HG02588 (cell line): ENCODE data around the gene SLC12A1.
"Not testable (repeated sequence)": the region's sequence is repeated elsewhere in the genome, so short reads cannot be mapped to it uniquely, and the experiment has no call there.

ENCODE experiments used
- ATAC-seq: cut with Tn5 transposase; IDR thresholded peaks from one replicate; pipeline ENCODE4 v1.9.1; 2021; ENCODE audit warnings: mild to moderate bottlenecking, moderate library complexity; ENCODE audit not compliant: unreplicated experiment

SLC12A1 gene

GRCh38 chr15:48306639-48307038, 100.5 kb downstream of the SLC12A1 start:
- ATAC-seq: no peak

DNA sequence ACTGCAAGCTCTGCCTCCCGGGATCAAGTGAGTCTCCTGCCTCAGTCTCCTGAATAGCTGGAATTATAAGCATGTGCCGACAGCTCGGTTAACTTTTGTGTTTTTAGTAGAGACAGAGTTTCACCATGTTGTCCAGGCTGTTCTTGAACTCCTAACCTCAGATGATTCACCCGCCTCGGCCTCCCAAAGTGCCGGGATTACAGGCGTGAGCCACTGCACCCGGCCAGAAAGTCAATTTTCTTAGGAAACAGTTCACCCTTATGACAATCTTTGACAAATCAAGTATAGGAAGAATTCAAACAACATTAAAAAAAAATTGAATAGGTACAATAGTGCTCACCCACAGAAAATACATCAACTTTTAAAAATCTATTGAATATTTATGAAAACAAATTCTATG, 101.5 kb downstream of the SLC12A1 start:
- no peak for ATAC-seq

DNA sequence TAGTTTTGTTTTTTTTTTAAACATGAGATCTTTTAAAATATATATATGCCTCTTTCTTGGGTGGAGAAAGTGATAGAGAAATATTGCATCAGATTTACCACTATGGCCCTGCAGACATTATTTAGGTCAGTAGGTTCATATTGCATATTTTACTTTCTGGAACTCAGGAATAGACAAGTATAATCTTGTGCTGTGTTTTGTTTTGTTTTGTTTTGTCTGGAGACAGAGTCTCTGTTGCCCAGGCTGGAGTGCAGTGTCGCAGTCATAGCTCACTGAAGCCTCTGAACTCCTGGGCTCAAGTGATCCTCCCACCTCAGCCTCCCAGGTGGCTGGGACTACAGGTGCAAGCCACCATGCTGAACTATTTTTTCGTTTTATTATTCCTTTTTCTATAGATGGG, 103.6 kb downstream of the SLC12A1 start:
- ATAC-seq: no peak

GRCh38 chr15:48313216-48313615, 107.1 kb downstream of the SLC12A1 start:
- ATAC-seq: no peak

- no peak for ATAC-seq
Measured at GRCh38 chr15:48315041-48315440, 108.9 kb downstream of the SLC12A1 start.

DNA sequence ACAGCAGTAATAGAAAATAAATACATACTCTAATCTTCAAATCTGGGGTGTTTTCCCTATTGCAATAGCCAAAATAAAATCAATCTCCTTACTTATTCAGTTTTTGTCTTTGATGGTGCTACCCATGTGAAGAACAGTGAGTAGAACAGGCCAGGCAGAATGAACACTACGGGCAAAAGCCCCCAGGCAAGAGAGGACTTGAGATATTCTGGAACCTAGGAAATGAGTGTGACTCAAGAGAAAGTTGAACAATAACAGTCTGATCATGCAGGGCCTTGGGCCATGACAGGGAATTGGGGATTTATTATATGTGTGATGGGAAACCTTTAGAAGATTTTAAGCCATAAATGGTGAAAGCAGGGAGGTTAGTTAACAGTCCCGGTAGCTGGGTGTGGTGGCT, 111.1 kb downstream of the SLC12A1 start:
- ATAC-seq: no peak

DNA sequence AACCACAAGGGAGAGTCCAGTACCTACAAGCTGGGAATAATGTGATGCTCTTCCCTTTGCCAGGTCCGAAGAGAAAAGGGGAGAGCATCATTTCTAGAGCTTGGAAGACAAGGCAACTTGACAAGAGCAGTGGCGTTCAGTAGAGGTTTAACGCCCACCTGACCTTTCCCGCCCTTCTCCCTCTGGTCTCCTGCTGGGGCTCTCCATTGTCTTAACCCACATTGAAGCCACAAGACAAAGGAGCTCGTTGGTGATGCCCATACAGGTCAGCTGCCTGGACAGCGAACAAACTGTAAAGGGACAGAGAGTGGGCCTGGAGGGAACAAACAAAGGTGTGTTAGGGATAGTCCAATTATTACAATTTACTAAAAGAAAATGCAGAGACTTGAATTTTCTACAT, 112.0 kb downstream of the SLC12A1 start:
- no peak for ATAC-seq

GRCh38 chr15:48323294-48323693, 117.2 kb downstream of the SLC12A1 start:
- ATAC-seq: no peak

DNA sequence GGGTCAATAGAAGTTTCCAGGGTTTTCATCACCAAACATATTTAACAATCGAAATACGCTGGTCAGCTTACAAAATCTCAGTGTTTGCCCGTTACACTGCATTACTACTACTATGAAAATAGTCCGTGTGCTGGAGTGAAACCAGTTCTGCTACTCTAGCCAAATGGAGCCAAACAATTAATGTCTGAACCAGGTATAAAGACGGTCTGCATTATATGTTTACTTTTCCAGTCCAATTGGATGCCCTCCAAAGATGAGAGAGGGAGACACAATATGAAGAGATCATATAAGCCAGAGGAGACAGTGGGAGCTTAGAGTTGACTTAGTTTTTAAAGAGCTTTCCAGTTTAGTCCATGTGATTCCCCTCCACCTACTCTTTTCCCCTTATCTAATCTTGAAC, 118.8 kb downstream of the SLC12A1 start:
- ATAC-seq: no peak

DNA sequence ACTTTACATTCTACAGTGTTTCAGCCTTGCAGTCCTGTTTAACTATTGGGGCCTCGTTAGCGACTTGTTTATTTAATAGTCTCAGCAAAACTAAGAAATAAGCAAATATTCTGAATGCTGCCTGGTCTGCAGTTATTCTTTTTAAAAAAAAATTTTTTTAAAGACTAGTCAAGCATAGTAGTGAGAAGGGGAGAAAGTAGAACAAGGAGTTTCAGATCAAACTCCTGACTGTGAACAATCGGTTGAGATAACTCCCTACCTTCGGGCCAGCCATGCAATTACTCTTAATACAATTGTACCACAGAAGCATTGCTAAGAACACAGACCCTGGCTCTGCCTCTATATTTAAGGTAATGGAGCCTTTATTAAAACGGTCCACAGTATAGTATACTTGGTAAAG, 119.3 kb downstream of the SLC12A1 start:
- ATAC-seq: no peak

GRCh38 chr15:48326180-48326579, 120.1 kb downstream of the SLC12A1 start:
- ATAC-seq: not testable (repeated sequence)

GRCh38 chr15:48330105-48330785, 124.1 kb downstream of the SLC12A1 start:
- ATAC-seq: no peak

- peak; percentile 91 for ATAC-seq
Measured at GRCh38 chr15:48330855-48331795, 125.0 kb downstream of the SLC12A1 start, which contains the start of gene DUT. Gene DUT, plus strand, starts transcription at chr15:48331429. Its CDS starts 87 bp downstream, at chr15:48331516.

DNA sequence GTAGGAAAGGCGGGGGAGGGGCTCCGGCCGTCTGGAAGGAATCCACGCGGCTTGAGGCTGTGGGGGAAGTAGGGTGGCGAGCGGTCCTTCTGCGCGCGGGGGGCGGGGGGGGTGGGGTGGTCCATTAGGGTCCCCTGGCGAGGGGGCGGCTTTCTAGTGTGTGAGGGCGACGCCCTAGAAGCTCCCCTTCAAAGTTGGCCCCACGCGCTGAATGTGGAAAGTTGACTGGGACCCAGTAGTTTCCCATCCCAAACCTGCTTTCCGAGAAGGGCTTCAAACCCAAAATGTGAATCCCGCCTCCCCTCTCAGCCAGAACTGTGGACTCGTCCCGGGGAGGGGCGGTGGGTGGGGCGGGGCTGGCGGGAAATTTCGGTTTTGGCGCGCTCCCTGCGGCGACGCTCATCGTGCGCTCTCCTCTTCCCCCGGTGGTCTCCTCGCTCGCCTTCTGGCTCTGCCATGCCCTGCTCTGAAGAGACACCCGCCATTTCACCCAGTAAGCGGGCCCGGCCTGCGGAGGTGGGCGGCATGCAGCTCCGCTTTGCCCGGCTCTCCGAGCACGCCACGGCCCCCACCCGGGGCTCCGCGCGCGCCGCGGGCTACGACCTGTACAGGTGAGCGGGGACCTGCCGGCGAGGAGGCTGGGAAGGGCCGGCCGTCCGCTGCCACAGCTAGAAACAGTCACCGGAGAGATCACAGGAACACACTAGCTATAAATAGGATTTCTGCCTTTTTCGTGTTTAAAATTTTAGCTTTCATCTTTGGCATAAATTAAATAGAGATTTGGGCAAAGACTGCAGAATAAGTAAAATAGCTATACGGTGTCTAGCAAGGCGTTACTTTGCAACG, 125.9 kb downstream of the SLC12A1 start:
- peak; percentile 46 for ATAC-seq

DNA sequence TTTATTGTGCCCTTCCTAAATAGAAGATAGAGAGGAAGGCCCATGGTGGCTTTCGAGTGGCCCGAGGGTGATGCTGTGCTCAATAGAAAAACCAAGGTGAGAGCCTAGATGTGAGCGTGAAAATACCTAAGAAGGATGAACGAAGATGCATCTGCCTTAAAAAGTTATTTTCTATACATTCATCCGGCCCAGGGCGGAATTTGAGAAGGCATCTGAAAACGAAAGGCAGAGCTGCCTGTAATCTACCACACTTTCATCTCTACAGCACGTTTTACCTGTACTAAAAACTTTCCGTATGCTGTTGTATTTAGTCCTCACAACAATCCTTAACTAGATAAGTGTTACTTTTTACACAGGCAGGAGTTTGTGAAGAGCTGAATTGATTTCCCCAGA, 126.5 kb downstream of the SLC12A1 start:
- ATAC-seq: no peak

GRCh38 chr15:48333540-48333939, 127.4 kb downstream of the SLC12A1 start:
- ATAC-seq: no peak

- ATAC-seq: no peak
Measured at GRCh38 chr15:48334260-48334659, 128.2 kb downstream of the SLC12A1 start.

DNA sequence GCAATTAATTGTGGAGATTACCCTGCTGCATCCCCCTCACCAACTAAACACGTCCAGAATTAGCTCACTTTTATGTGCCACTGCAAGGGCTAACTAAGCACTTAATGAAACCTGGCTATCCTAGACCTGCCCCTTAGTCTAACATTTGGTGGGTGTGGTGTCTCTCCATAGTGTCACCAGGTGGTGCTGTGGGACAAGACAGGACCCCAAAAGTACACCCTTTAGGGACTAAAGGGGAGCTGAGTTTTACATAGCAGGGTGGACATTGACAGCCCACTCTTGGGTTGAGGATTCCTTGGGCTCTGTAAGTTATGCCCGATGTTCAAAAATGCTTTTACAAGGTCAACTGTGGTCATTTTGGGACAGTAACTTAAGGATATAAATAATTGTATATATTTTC, 130.8 kb downstream of the SLC12A1 start:
- no peak for ATAC-seq

GRCh38 chr15:48337607-48338006, 131.5 kb downstream of the SLC12A1 start:
- ATAC-seq: no peak

DNA sequence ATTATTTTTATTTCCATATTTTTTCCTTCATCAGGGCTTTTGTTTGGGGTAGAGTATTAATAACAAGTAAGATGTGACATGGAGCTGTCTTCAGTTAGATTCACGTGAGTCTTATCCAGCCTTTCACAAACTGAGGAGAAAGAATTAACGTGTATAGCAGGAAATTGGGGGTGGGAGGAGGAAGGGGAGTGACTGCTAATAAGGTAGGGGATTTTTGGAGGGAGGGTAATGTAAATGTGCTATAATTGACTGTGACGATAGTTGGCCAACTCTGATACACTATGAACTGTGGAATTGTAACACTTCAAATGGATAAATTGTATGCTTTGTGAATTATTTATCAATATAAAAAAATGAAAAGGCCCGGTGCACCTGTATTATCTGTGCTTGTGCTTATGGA, 134.0 kb downstream of the SLC12A1 start:
- ATAC-seq: no peak

DNA sequence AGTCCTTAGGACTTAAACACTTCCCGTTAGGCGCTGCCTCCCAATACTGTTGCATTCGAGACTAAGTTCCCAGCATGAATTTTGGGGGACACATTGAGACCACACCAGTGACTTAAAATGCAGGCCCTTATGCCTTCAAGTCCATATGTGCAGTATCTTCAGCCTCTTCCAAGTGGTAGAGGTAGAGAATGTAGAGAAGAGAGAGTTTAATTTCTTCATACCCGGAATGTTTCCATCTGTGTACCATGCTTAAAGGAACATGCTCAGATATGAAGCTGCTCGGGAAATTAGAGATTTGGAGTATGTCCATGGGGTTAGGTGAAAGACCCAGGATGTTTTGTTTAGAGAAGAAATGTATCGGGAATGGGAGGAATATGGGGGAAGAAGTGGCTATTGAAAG, 137.8 kb downstream of the SLC12A1 start:
- no peak for ATAC-seq
